Uterus (tissue), 2 donors: ENCODE results near the gene PTPN11.

Experiments
- CTCF ChIP-seq, 4 experiments: fragments of 200-600 bp in 2 of 4; fragments of 450-650 bp in 2 of 4; sonication (generic) in 2 of 4; IDR thresholded peaks; one replicate each; pipeline ENCODE4 v1.5.1; 2016 to 2019; ENCODE audit warnings: antibody characterized with exemption in 4 of 4, mild to moderate bottlenecking in 2 of 4, moderate library complexity in 1 of 4
- POLR2A ChIP-seq, 2 donors: fragments of 450-650 bp; IDR thresholded peaks; one replicate each; pipeline ENCODE4 v1.6.1; 2016; ENCODE audit warnings: antibody characterized with exemption in 2 of 2, mild to moderate bottlenecking in 1 of 2, moderate library complexity in 1 of 2

DNA sequence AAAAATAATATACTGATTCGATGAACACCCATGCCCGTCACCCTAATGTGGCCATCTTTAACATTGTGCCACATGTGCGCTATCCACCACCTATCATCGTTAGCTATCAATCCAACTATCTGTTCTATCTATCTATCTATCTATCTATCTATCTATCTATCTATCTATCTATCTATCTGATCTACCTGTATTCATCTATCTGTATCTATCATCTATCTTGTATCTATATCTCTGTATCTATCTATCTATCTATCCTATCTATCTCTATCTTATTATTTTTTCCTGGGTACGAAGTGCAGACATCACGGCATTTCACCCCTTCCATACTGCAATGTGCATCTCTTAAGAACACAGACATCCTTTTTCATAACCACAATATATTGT lies 106.7 kb downstream of the PTPN11 start:
- TF ChIP-seq CTCF (IDR thresholded peaks at IDR 0.05): no peak
- TF ChIP-seq POLR2A (IDR thresholded peaks at IDR 0.05): no peak
